Endothelial cell of umbilical vein (primary cell): Measurements from ENCODE around the gene SEMG2.

Source experiments
- MYC ChIP-seq: IDR thresholded peaks from one replicate; pipeline ENCODE4 v1.6.1; 2011; ENCODE audit warnings: mild to moderate bottlenecking, low read depth, low read length
- POLR2AphosphoS5 ChIP-seq: IDR thresholded peaks from 2 replicates; pipeline ENCODE4 v1.6.1; 2012; ENCODE audit warnings: low read depth, mild to moderate bottlenecking, control low read depth, low read length, moderate library complexity; ENCODE audit not compliant: insufficient read depth
- TF ChIP-seq, protein P1 (sequence below), 2 donors: IDR thresholded peaks; 1 replicate in 1 of 2; 2 replicates in 1 of 2; pipeline ENCODE4 v1.5.1; 2011; ENCODE audit warnings: low read length in 2 of 2, mild to moderate bottlenecking in 2 of 2, moderate library complexity in 2 of 2, control low read depth in 1 of 2, inconsistent platforms in 1 of 2, low read depth in 1 of 2; ENCODE audit not compliant: insufficient read depth in 1 of 2; ENCODE audit errors: extremely low read depth in 1 of 2

- no peak for TF ChIP-seq POLR2AphosphoS5
- TF ChIP-seq MYC: no peak
- TF ChIP-seq, protein P1, sequence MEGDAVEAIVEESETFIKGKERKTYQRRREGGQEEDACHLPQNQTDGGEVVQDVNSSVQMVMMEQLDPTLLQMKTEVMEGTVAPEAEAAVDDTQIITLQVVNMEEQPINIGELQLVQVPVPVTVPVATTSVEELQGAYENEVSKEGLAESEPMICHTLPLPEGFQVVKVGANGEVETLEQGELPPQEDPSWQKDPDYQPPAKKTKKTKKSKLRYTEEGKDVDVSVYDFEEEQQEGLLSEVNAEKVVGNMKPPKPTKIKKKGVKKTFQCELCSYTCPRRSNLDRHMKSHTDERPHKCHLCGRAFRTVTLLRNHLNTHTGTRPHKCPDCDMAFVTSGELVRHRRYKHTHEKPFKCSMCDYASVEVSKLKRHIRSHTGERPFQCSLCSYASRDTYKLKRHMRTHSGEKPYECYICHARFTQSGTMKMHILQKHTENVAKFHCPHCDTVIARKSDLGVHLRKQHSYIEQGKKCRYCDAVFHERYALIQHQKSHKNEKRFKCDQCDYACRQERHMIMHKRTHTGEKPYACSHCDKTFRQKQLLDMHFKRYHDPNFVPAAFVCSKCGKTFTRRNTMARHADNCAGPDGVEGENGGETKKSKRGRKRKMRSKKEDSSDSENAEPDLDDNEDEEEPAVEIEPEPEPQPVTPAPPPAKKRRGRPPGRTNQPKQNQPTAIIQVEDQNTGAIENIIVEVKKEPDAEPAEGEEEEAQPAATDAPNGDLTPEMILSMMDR (IDR thresholded peaks at IDR 0.05; ENCODE audit: extremely low read depth in 1 of 2, insufficient read depth in 1 of 2, low read depth in 1 of 2, low read length in 2 of 2): no peak
These were observed 48.6 kb downstream of the SEMG2 start for GRCh38 chr20:45269754-45270270.
